Chondrocyte (in vitro differentiated cells): Measurements from ENCODE around the gene HOXC5. TPM values are rescaled to one million over a fixed set of nuclear protein-coding genes. Genes with fewer than 3 reads are reported as not detected.

Experiments used
- DNase-seq: peaks from one replicate; pipeline ENCODE4 v3.0.0; 2021; ENCODE audit warnings: mixed read lengths, low spot score
- H3K27ac Mint-ChIP-seq: one replicate; pipeline ENCODE4 v1.8.0; 2021; ENCODE audit warnings: mild to moderate bottlenecking, moderate library complexity, mixed read lengths; ENCODE audit not compliant: unreplicated experiment
- H3K27me3 Mint-ChIP-seq: 2 replicates; pipeline ENCODE4 v1.8.0; 2021; ENCODE audit warnings: low read depth, mixed read lengths
- H3K36me3 Mint-ChIP-seq: 2 replicates; pipeline ENCODE4 v1.8.0; 2021; ENCODE audit warnings: low read depth, mixed read lengths
- H3K4me1 Mint-ChIP-seq: 2 replicates; pipeline ENCODE4 v1.8.0; 2021; ENCODE audit warnings: low read depth, mild to moderate bottlenecking, mixed read lengths
- H3K4me3 Mint-ChIP-seq: one replicate; pipeline ENCODE4 v1.8.0; 2021; ENCODE audit warnings: mild to moderate bottlenecking, moderate library complexity, mixed read lengths; ENCODE audit not compliant: unreplicated experiment
- H3K9me3 Mint-ChIP-seq: 2 replicates; pipeline ENCODE4 v1.8.0; 2021; ENCODE audit warnings: low read depth, mixed read lengths
- total RNA-seq: library from RNA; stranded (reverse); gene quantifications from 3 replicates; pipeline ENCODE4 v1.2.1, GENCODE V29; 2021
- TF ChIP-seq, protein P1 (sequence below): fragments of 200-600 bp; sonication (generic); IDR thresholded peaks from 2 replicates; pipeline ENCODE4 v1.5.0; 2021; ENCODE audit warnings: antibody characterized with exemption, mild to moderate bottlenecking, moderate library complexity

The HOXC5 gene
- total RNA-seq, 1 donor from 2014 or later: not detected

DNA sequence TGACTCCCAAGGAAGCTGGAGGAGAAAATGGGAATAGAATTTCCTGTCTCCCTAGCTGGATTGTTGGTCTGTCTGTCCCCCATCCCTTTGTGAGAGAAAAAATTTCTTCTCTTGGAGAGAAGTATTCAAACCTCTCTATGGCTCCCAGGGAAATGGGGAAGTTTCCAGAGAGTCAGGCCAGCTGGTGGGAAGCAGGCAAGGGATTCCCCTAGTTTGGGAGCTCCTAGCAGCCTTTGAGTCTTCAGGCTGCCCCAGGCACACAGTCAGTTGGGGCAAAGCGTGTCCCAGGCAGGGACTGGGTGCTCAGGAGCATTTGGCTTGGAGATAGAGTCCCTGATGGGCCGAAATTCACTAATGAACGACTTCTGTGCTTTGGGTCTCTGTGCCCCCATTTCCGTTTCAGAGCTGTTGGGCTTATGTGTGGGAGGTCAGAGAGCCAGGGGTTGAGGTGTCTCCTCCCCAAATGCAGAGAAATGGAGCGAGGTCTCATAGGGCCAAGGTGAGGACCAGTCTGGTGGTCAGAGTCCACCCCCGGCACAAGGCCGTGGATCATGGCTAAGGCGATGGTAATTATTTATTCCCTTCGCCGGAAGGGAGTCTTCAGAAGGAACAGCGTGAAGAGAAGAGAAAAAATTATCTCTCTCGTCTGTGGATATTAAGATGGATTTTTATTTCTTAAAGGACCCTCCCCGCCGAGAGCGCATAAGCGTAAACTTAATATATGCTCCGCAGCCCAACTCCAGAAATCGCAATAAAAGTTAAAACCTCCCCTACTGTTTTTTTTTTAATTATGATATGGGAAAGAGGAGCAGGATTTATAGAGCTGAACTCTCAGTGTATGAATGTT is 39.5 kb upstream of the HOXC5 start:
- H3K9me3 Mint-ChIP-seq: no peaks in the 10 kb centered on the region
- peak overlapping the region; percentile 40 for H3K4me3 Mint-ChIP-seq
- H3K4me1 Mint-ChIP-seq: peaks cover 20% of the 10 kb centered on the region
- TF ChIP-seq, protein P1, sequence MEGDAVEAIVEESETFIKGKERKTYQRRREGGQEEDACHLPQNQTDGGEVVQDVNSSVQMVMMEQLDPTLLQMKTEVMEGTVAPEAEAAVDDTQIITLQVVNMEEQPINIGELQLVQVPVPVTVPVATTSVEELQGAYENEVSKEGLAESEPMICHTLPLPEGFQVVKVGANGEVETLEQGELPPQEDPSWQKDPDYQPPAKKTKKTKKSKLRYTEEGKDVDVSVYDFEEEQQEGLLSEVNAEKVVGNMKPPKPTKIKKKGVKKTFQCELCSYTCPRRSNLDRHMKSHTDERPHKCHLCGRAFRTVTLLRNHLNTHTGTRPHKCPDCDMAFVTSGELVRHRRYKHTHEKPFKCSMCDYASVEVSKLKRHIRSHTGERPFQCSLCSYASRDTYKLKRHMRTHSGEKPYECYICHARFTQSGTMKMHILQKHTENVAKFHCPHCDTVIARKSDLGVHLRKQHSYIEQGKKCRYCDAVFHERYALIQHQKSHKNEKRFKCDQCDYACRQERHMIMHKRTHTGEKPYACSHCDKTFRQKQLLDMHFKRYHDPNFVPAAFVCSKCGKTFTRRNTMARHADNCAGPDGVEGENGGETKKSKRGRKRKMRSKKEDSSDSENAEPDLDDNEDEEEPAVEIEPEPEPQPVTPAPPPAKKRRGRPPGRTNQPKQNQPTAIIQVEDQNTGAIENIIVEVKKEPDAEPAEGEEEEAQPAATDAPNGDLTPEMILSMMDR: no peak
- H3K36me3 Mint-ChIP-seq: peaks cover 5% of the 10 kb centered on the region
- DNase-seq: no peak
- peaks cover 93% of the 10 kb centered on the region for H3K27me3 Mint-ChIP-seq
- no peak overlapping the region for H3K27ac Mint-ChIP-seq

DNA sequence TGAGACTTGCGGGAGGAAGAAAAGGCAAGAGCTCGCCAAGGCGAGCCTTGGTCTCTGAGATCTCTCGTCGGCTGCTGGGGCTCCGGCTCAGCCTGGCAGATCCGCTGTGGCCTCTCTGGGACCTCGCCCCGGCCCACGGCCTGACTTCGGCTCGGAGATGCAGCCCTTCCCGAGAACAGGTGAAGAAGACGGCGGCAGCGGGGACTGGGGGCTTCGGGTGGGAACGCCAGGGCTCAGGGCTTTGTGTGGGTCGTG is 38.9 kb upstream of the HOXC5 start:
- H3K4me1 Mint-ChIP-seq: peaks cover 20% of the 10 kb centered on the region
- H3K9me3 Mint-ChIP-seq: no peaks in the 10 kb centered on the region
- DNase-seq: no peak
- H3K36me3 Mint-ChIP-seq: peaks cover 5% of the 10 kb centered on the region
- no peak overlapping the region for H3K27ac Mint-ChIP-seq
- TF ChIP-seq, protein P1: no peak
- H3K4me3 Mint-ChIP-seq: peak overlapping the region; percentile 40
- H3K27me3 Mint-ChIP-seq: peaks cover 93% of the 10 kb centered on the region

DNA sequence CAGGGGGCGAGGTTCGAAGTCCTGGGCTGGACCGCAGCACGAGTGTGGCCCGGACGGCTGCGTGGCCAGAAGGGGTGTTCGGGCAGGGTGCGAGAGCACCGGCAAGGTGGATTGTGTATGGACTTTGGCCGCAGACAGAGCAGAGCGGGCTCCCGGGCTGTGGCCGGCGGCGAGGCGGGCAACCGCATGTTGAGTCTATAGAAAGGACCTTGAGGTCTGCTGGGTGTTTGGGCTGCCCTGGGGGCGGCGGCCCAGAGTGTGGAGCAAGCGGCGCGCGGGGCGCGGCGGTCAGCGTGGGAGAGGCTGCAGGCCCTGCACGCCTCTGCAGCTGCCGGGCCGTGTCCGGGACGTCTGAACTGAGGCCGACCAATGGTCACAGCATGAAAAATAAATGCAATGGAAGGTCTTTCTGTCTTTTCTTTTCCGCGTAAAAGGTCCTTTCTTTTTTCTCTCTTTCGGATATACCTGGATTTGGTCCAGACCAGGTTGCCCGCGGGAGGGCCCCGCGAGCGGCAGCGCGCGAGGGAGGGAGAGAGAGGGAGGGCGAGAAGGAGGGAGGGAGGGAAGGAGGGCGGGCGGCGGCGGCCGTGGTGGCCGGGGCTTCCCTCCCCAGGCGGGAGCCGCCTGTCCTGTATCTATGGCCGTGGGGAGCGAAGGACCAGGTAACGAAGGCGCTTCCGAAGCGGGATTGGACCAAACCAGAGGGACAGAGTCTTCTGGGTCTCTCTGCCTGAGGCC is 38.4 kb upstream of the HOXC5 start:
- Mint-ChIP-seq H3K4me1 (peaks cover 20% of the 10 kb centered on the region), H3K27ac (no peak overlapping the region), H3K36me3 (peaks cover 5% of the 10 kb centered on the region), H3K4me3 (peak overlapping the region; percentile 69), H3K27me3 (peaks cover 91% of the 10 kb centered on the region), H3K9me3 (no peaks in the 10 kb centered on the region)
- TF ChIP-seq, protein P1: no peak
- no peak for DNase-seq

DNA sequence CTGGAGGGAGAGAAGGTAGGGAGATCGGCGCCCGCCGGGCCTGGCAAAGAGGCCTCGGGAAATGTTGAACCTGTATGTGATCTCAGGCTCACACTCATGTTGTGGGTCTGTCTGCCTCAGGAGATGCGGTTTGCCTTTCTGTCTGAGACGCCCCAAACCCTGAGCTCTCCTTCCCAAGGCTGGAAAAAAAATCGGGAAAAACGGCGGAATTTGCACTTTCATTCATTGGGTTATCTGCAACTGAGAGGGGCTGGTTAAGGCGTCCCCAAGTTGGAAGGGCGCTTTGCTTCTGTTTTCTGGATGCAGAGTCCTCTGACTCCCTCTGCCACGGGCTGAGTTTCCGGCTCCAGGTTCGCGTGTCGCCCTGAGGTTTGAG is 37.9 kb upstream of the HOXC5 start:
- Mint-ChIP-seq H3K36me3 (peaks cover 5% of the 10 kb centered on the region), H3K4me3 (peak overlapping the region; percentile 69), H3K4me1 (peaks cover 21% of the 10 kb centered on the region), H3K27me3 (peaks cover 88% of the 10 kb centered on the region), H3K27ac (no peak overlapping the region), H3K9me3 (no peaks in the 10 kb centered on the region)
- no peak for DNase-seq
- TF ChIP-seq, protein P1: no peak

DNA sequence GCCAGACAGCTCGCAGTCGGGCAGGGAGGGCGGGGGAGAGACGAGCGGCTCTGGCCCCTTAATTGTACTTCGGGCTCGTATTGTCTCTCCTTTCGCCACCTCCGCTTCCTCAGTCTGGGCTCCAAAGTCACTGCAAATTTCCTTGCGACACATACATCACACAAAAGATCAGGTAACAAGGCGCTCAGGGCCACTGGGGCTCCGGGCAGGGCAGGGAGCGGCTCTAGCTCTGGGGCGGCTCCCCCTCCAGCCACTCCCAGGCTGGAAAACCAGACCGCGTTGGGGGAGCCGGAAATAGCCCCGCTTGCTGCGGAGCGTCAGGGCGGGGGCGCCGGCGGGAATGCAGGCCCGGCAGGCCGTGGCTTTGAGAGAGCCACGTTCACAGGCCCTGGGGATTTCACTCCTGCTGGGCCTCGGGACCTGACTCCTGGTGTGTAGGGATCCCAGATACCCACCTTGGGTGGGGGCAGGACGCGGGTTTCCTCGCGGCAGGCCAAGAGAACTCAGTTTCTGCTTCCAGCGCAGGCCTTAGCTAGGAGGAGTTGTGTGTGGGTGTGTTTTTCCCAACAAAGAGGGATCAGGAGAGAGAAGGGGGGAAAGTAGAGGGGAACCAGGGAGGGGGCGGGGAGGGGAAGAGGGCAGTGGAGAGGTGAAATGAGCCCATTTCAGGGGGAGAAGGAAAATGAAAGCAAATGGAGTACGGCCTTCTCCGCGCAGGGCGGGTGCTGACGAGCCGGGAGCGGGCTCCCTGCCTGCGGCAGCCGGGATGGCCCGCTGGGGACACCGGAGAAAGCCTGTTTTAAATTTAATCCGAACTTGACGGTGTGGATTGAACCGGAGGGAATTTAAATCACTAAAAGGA is 37.2 kb upstream of the HOXC5 start:
- H3K27ac Mint-ChIP-seq: no peak overlapping the region
- TF ChIP-seq, protein P1: no peak
- H3K4me3 Mint-ChIP-seq: peak overlapping the region; percentile 69
- no peak for DNase-seq
- H3K27me3 Mint-ChIP-seq: peaks cover 86% of the 10 kb centered on the region
- H3K4me1 Mint-ChIP-seq: peaks cover 23% of the 10 kb centered on the region
- peaks cover 5% of the 10 kb centered on the region for H3K36me3 Mint-ChIP-seq
- no peaks in the 10 kb centered on the region for H3K9me3 Mint-ChIP-seq
